ENCODE results near the gene MMP7. TPM values are rescaled to one million over a fixed set of nuclear protein-coding genes. Genes with fewer than 3 reads are reported as not detected.

The MMP7 gene
- total RNA-seq, 1 donor from 2014 or later = not detected

- no peak for DNase-seq (ENCODE audit: low spot score in 2 of 2)
- TF ChIP-seq CTCF (IDR thresholded peaks at IDR 0.05) = no peak
Observed at GRCh38 chr11:102572554-102573220, 42.1 kb upstream of the MMP7 start.

GRCh38 chr11:102568851-102569250 is 38.3 kb upstream of the MMP7 start:
- no peaks in the 10 kb centered on the region for H3K36me3 ChIP-seq
- H3K9me3 ChIP-seq = no peaks in the 10 kb centered on the region
- H3K27ac ChIP-seq = no peak overlapping the region
- H3K27me3 ChIP-seq = no peaks in the 10 kb centered on the region
- TF ChIP-seq CTCF (IDR thresholded peaks at IDR 0.05) = no peak
- H3K4me3 ChIP-seq = no peak overlapping the region
- DNase-seq (ENCODE audit: low spot score in 2 of 2) = no peak
- no peaks in the 10 kb centered on the region for H3K4me1 ChIP-seq
- intact Hi-C loops (cut with DNase I) = no loop called here

More at GRCh38 chr11:102572554-102573220, 42.1 kb upstream of the MMP7 start:
- intact Hi-C loops (cut with DNase I) = no loop called here
- Histone ChIP-seq H3K27ac (no peak overlapping the region), H3K4me3 (no peak overlapping the region), H3K36me3 (no peaks in the 10 kb centered on the region), H3K27me3 (no peaks in the 10 kb centered on the region), H3K4me1 (no peaks in the 10 kb centered on the region), H3K9me3 (no peaks in the 10 kb centered on the region)

GRCh38 chr11:102566112-102566511 is 35.6 kb upstream of the MMP7 start:
- no peaks in the 10 kb centered on the region for H3K36me3 ChIP-seq
- H3K27ac ChIP-seq = no peak overlapping the region
- H3K4me3 ChIP-seq = no peak overlapping the region
- no peak for TF ChIP-seq CTCF (IDR thresholded peaks at IDR 0.05)
- H3K4me1 ChIP-seq = peaks cover 0 to 3% of the 10 kb centered on the region in 2 donors
- no peak for DNase-seq (ENCODE audit: low spot score in 2 of 2)
- no peaks in the 10 kb centered on the region for H3K27me3 ChIP-seq
- H3K9me3 ChIP-seq = no peaks in the 10 kb centered on the region
- intact Hi-C loops (cut with DNase I) = no loop called here

- Histone ChIP-seq H3K4me1 (peaks cover 0 to 3% of the 10 kb centered on the region in 2 donors), H3K27me3 (no peaks in the 10 kb centered on the region), H3K36me3 (no peaks in the 10 kb centered on the region), H3K4me3 (no peak overlapping the region), H3K9me3 (no peaks in the 10 kb centered on the region), H3K27ac (no peak overlapping the region)
- no peak for DNase-seq (ENCODE audit: low spot score in 2 of 2)
- TF ChIP-seq CTCF (IDR thresholded peaks at IDR 0.05) = no peak
- intact Hi-C loops (cut with DNase I) = no loop called here
Observed at GRCh38 chr11:102564110-102564509, 33.6 kb upstream of the MMP7 start.

GRCh38 chr11:102561636-102562035 is 31.1 kb upstream of the MMP7 start:
- H3K4me1 ChIP-seq = peaks cover 0 to 3% of the 10 kb centered on the region in 2 donors
- no peaks in the 10 kb centered on the region for H3K36me3 ChIP-seq
- no peak for TF ChIP-seq CTCF (IDR thresholded peaks at IDR 0.05)
- H3K27ac ChIP-seq = peak overlapping the region in 1 of 2 donors; percentile 13
- H3K27me3 ChIP-seq = no peaks in the 10 kb centered on the region
- intact Hi-C loops (cut with DNase I) = no loop called here
- H3K9me3 ChIP-seq = no peaks in the 10 kb centered on the region
- no peak for DNase-seq (ENCODE audit: low spot score in 2 of 2)
- no peak overlapping the region for H3K4me3 ChIP-seq
